Neural progenitor cell (in vitro differentiated cells): ENCODE measurements around the gene PCNX2.

Source experiments
- EZH2 ChIP-seq: fragments of 200-600 bp; sonication (generic); IDR thresholded peaks from 2 replicates; pipeline ENCODE4 v1.6.1; 2017; ENCODE audit warnings: antibody characterized with exemption, mild to moderate bottlenecking, moderate library complexity
- EZH2phosphoT487 ChIP-seq: fragments of 200-600 bp; sonication (generic); IDR thresholded peaks from 2 replicates; pipeline ENCODE4 v1.6.1; 2017; ENCODE audit warnings: antibody characterized with exemption
- TF ChIP-seq, protein P1 (sequence below): fragments of 200-600 bp; sonication (generic); IDR thresholded peaks from 2 replicates; pipeline ENCODE4 v1.5.1; 2017; ENCODE audit warnings: antibody characterized with exemption, mild to moderate bottlenecking

DNA sequence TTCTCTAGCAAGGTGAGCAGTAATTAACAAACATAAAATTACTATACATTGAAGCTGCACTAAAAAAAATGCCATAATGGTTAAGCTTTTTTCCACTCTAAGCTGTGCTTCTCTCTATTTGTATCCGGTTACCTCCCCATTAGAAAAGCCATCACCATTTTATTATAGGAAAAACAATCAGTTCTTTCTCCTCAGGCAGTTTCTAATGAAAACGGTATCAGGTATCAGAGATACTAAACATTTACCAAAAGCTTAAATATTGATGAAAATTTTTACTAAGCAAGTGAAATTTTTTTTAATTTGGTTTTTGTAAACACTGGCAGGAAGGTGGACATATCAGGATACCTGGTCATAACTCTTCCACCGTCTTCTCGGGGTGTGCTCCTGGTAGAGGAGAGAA lies 330.9 kb downstream of the PCNX2 start:
- TF ChIP-seq, protein P1, sequence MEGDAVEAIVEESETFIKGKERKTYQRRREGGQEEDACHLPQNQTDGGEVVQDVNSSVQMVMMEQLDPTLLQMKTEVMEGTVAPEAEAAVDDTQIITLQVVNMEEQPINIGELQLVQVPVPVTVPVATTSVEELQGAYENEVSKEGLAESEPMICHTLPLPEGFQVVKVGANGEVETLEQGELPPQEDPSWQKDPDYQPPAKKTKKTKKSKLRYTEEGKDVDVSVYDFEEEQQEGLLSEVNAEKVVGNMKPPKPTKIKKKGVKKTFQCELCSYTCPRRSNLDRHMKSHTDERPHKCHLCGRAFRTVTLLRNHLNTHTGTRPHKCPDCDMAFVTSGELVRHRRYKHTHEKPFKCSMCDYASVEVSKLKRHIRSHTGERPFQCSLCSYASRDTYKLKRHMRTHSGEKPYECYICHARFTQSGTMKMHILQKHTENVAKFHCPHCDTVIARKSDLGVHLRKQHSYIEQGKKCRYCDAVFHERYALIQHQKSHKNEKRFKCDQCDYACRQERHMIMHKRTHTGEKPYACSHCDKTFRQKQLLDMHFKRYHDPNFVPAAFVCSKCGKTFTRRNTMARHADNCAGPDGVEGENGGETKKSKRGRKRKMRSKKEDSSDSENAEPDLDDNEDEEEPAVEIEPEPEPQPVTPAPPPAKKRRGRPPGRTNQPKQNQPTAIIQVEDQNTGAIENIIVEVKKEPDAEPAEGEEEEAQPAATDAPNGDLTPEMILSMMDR, result no peak
- TF ChIP-seq EZH2, result no peak
- no peak for TF ChIP-seq EZH2phosphoT487
